Esophagus muscularis mucosa (tissue), 4 donors: Measurements from ENCODE around the gene CNTD1.

Experiments
- EP300 ChIP-seq: sonication (generic); formaldehyde crosslinking; IDR thresholded peaks from one replicate; pipeline ENCODE4 v1.6.1; 2017; ENCODE audit warnings: antibody characterized with exemption
- POLR2A ChIP-seq: fragments of 450-650 bp; IDR thresholded peaks from one replicate; pipeline ENCODE4 v1.6.1; 2017; ENCODE audit warnings: antibody characterized with exemption, moderate library complexity, mild to moderate bottlenecking, low read depth
- POLR2AphosphoS5 ChIP-seq, 2 donors: sonication (generic); formaldehyde crosslinking; IDR thresholded peaks; one replicate each; pipeline ENCODE4 v1.6.1; 2017; ENCODE audit warnings: antibody characterized with exemption in 2 of 2
- TF ChIP-seq, protein P1 (sequence below), 3 experiments: fragments of 200-600 bp in 2 of 3; fragments of 450-650 bp in 1 of 3; sonication (generic) in 2 of 3; IDR thresholded peaks; one replicate each; pipeline ENCODE4 v1.5.1; 2017 to 2019; ENCODE audit warnings: antibody characterized with exemption in 3 of 3, mild to moderate bottlenecking in 2 of 3, moderate library complexity in 1 of 3

DNA sequence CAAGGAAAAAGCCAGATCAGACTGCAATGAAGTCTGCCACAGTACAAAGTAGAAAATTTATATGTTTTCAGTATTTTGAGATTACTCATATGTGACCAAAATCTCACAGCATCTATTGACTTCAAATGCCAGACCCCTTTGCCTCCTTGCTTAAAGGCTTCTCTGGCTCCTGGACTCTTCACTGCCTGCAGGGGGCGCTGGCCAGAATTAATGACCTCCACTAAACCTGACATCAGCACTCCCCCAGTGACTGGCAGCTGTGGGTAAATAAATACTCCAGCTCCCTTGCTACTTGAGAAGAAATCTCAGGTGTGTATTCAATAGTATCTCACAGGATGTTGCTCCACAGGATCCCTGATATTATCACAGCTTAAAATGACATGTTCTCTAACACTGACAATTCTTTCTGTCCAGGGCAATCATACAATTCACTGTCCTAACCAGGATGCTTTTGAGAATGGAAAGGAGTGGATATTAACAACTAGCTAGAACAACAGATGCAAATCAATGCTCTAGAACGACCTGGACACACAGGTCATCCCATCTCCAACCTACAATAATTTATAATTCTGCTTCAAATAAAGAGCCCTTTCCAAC, 21.4 kb downstream of the CNTD1 start:
- TF ChIP-seq, protein P1, sequence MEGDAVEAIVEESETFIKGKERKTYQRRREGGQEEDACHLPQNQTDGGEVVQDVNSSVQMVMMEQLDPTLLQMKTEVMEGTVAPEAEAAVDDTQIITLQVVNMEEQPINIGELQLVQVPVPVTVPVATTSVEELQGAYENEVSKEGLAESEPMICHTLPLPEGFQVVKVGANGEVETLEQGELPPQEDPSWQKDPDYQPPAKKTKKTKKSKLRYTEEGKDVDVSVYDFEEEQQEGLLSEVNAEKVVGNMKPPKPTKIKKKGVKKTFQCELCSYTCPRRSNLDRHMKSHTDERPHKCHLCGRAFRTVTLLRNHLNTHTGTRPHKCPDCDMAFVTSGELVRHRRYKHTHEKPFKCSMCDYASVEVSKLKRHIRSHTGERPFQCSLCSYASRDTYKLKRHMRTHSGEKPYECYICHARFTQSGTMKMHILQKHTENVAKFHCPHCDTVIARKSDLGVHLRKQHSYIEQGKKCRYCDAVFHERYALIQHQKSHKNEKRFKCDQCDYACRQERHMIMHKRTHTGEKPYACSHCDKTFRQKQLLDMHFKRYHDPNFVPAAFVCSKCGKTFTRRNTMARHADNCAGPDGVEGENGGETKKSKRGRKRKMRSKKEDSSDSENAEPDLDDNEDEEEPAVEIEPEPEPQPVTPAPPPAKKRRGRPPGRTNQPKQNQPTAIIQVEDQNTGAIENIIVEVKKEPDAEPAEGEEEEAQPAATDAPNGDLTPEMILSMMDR (IDR thresholded peaks at IDR 0.05) = peak; percentile 39 to 73 (median 42)
- TF ChIP-seq POLR2A (no peak), POLR2AphosphoS5 (IDR thresholded peaks at IDR 0.05) (no peak), EP300 (no peak)
